Progenitor cell of endocrine pancreas (in vitro differentiated cells): ENCODE measurements around the gene GALNT14. TPM values are rescaled to one million over a fixed set of nuclear protein-coding genes. Genes with fewer than 3 reads are reported as not detected.

Experiments used
- DNase-seq: peaks from one replicate; pipeline ENCODE4 v3.0.0; 2021; ENCODE audit warnings: low spot score; ENCODE audit not compliant: unreplicated experiment
- H3K27ac Mint-ChIP-seq: 2 replicates; pipeline ENCODE4 v1.8.0; 2021; ENCODE audit warnings: mild to moderate bottlenecking, moderate library complexity, mixed read lengths
- H3K27me3 Mint-ChIP-seq: 2 replicates; pipeline ENCODE4 v1.8.0; 2021; ENCODE audit warnings: mixed read lengths
- H3K36me3 Mint-ChIP-seq: 2 replicates; pipeline ENCODE4 v1.8.0; 2022; ENCODE audit warnings: mixed read lengths; ENCODE audit not compliant: insufficient read depth
- H3K4me1 Mint-ChIP-seq: 2 replicates; pipeline ENCODE4 v1.8.0; 2021; ENCODE audit warnings: low read depth, mixed read lengths
- H3K4me3 Mint-ChIP-seq: 2 replicates; pipeline ENCODE4 v1.8.0; 2021; ENCODE audit warnings: low read depth, mild to moderate bottlenecking, moderate library complexity, mixed read lengths
- H3K9me3 Mint-ChIP-seq: 2 replicates; pipeline ENCODE4 v1.8.0; 2021; ENCODE audit warnings: low read depth, mixed read lengths
- CTCF ChIP-seq: fragments of 200-600 bp; sonication (generic); IDR thresholded peaks from one replicate; pipeline ENCODE4 v1.5.0; 2021; ENCODE audit warnings: antibody characterized with exemption, mild to moderate bottlenecking; ENCODE audit not compliant: unreplicated experiment
- total RNA-seq: library from RNA; stranded (reverse); gene quantifications from 2 replicates; pipeline ENCODE4 v1.2.1, GENCODE V29; 2021

Gene GALNT14
- total RNA-seq, 1 donor from 2014 or later, result 0.91 TPM

DNA sequence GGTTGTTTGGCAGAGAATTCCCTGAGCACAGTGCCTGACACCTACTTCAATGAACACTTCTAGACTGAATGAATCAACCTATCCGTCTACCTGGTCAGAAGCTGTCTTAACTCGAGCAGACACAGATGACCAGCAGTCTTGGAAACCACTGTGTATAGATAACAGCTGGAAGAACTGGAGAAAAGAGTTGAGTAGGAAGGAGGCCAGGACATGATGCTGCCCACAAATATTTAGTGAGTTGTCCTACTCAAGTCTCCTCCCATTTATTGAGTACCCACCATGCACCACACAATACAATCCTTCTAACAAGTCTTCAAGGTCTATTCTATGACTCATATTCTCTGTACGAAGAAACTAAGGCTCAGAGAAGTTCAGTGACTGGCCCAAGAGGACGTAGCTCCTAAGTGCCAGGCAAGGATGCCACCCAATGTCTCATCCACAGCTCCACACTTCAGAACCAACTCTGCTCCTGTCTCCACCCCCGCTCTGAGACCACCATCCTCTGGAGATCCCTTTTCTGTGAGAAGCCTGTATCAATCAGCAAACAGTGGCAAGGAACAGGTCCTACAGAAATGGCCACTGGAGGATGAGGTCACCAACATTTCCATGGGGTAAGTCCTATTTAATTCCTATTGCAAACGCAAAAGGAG is 62.2 kb downstream of the GALNT14 start:
- peaks cover 8% of the 10 kb centered on the region for H3K4me1 Mint-ChIP-seq
- no peaks in the 10 kb centered on the region for H3K9me3 Mint-ChIP-seq
- H3K27ac Mint-ChIP-seq, result no peak overlapping the region

DNA sequence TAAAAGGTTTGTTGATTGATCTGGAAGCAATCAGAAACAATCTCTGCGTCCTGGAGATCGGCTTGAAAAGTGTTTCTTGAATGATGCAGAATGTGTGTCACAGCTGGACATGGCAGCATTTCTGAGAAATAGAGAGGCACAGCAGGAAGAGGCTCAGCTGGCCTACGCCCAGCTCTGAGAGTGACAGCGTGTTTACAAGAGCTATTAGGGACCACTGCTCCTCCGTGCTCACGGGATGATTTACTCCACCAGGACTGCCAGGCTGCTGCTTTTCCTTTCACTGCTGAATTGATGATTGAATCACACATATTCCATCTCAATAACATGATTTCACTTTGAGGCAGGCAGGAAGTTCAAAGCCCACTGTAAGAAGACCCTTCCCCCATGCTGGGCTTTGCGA is 62.8 kb downstream of the GALNT14 start:
- no peaks in the 10 kb centered on the region for H3K36me3 Mint-ChIP-seq
- peaks cover 40% of the 10 kb centered on the region for H3K27me3 Mint-ChIP-seq
- DNase-seq, result no peak
- TF ChIP-seq CTCF, result no peak
- peaks cover 5% of the 10 kb centered on the region for H3K4me1 Mint-ChIP-seq
- no peak overlapping the region for H3K27ac Mint-ChIP-seq
- no peaks in the 10 kb centered on the region for H3K9me3 Mint-ChIP-seq
- H3K4me3 Mint-ChIP-seq, result no peak overlapping the region

More for the DNA sequence above, 62.2 kb downstream of the GALNT14 start:
- no peak overlapping the region for H3K4me3 Mint-ChIP-seq
- peaks cover 35% of the 10 kb centered on the region for H3K27me3 Mint-ChIP-seq
- TF ChIP-seq CTCF, result no peak
- H3K36me3 Mint-ChIP-seq, result no peaks in the 10 kb centered on the region
- no peak for DNase-seq

DNA sequence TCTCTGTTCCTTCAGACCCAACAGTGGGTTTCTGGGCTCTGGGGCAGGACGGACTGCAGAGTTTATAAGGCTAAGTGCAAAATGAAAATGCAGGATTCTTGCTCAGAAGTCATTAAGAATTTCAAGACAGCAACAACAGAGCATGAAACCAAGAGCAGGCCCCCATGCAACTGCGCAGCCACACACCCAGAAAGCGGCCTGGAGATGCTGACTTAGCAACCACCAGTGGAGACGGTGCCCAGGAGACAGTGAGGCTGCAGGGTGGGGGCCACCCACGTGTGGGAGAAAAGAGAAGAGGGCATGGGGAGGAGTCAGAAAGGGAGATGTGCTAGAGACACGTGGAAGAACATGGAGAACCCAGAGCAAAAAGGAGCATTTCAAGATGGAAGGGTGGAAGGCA is 66.5 kb downstream of the GALNT14 start:
- no peak for DNase-seq
- Mint-ChIP-seq H3K27me3 (peaks cover 40% of the 10 kb centered on the region), H3K4me1 (no peaks in the 10 kb centered on the region), H3K36me3 (no peaks in the 10 kb centered on the region), H3K9me3 (no peaks in the 10 kb centered on the region), H3K4me3 (no peak overlapping the region), H3K27ac (no peak overlapping the region)
- no peak for TF ChIP-seq CTCF

- H3K4me3 Mint-ChIP-seq, result no peak overlapping the region
- H3K9me3 Mint-ChIP-seq, result no peaks in the 10 kb centered on the region
- TF ChIP-seq CTCF, result no peak
- no peaks in the 10 kb centered on the region for H3K4me1 Mint-ChIP-seq
- no peak for DNase-seq
- no peaks in the 10 kb centered on the region for H3K36me3 Mint-ChIP-seq
- H3K27me3 Mint-ChIP-seq, result peaks cover 40% of the 10 kb centered on the region
- no peak overlapping the region for H3K27ac Mint-ChIP-seq
These were observed 67.7 kb downstream of the GALNT14 start for GRCh38 chr2:31070339-31071125.

GRCh38 chr2:31069643-31070325 is 68.5 kb downstream of the GALNT14 start:
- Mint-ChIP-seq H3K4me3 (no peak overlapping the region), H3K27me3 (peaks cover 34% of the 10 kb centered on the region), H3K36me3 (no peaks in the 10 kb centered on the region), H3K27ac (no peak overlapping the region), H3K9me3 (no peaks in the 10 kb centered on the region), H3K4me1 (no peaks in the 10 kb centered on the region)
- no peak for DNase-seq
- no peak for TF ChIP-seq CTCF
